Parathyroid adenoma (tissue), 2 donors: Measurements from ENCODE around the gene ZNF503.

Source experiments
- H2AFZ ChIP-seq: fragments of 300-600 bp; sonication (generic); one replicate; pipeline ENCODE4 v1.7.0; 2017; ENCODE audit warnings: antibody characterized with exemption, mild to moderate bottlenecking
- H3K27ac ChIP-seq: fragments of 300-600 bp; sonication (generic); one replicate; pipeline ENCODE4 v1.7.0; 2017
- H3K27me3 ChIP-seq: fragments of 300-600 bp; sonication (generic); one replicate; pipeline ENCODE4 v1.7.0; 2017; ENCODE audit warnings: low read length; ENCODE audit not compliant: control insufficient read depth, insufficient read depth
- H3K36me3 ChIP-seq: fragments of 300-600 bp; sonication (generic); one replicate; pipeline ENCODE4 v1.7.0; 2017; ENCODE audit warnings: low read length; ENCODE audit not compliant: control insufficient read depth, insufficient read depth
- H3K4me1 ChIP-seq: fragments of 300-600 bp; sonication (generic); one replicate; pipeline ENCODE4 v1.7.0; 2017; ENCODE audit warnings: control low read depth
- H3K4me2 ChIP-seq: fragments of 300-600 bp; sonication (generic); one replicate; pipeline ENCODE4 v1.7.0; 2017; ENCODE audit warnings: low read length
- H3K4me3 ChIP-seq: fragments of 300-600 bp; sonication (generic); one replicate; pipeline ENCODE4 v1.7.0; 2017; ENCODE audit warnings: low read depth, low read length
- H3K79me2 ChIP-seq: fragments of 300-600 bp; sonication (generic); one replicate; pipeline ENCODE4 v1.7.0; 2017; ENCODE audit warnings: control low read depth
- H3K9ac ChIP-seq: fragments of 300-600 bp; sonication (generic); one replicate; pipeline ENCODE4 v1.7.0; 2017; ENCODE audit warnings: mild to moderate bottlenecking
- H3K9me3 ChIP-seq: fragments of 300-600 bp; sonication (generic); one replicate; pipeline ENCODE4 v1.7.0; 2017; ENCODE audit warnings: low read length; ENCODE audit not compliant: control insufficient read depth
- TF ChIP-seq, protein P1 (sequence below): fragments of 300-600 bp; sonication (generic); IDR thresholded peaks from one replicate; pipeline ENCODE4 v1.7.0; 2017; ENCODE audit warnings: antibody characterized with exemption, mild to moderate bottlenecking
- donor health status: primary hyperparathyroidism.

The ZNF503 gene

DNA sequence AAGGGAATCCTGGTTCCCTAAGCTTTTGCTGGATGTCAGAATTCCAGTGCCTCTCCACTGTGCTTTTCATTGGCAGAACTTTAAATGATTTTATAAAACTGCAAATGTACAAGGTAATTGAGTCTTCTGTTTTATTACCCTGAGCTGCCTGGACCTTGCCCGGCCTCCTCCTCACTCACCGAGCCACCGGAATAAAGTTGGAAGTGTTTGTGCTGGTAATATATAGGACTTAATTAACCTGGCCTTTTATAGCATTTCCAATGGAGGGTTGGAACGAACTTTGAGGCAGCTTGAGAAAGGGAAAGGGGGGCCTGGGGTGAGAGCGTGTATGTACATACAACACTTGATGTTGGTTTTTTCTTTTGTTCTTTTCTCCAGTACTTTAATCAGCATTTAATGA is 43.4 kb downstream of the ZNF503 start:
- Histone ChIP-seq H3K27ac (no peak overlapping the region), H3K4me2 (no peak overlapping the region), H3K9ac (no peak overlapping the region), H3K79me2 (no peaks in the 10 kb centered on the region), H3K4me1 (no peaks in the 10 kb centered on the region), H3K9me3 (no peaks in the 10 kb centered on the region), H2AFZ (no peak overlapping the region), H3K27me3 (no peaks in the 10 kb centered on the region), H3K36me3 (no peaks in the 10 kb centered on the region), H3K4me3 (no peak overlapping the region)
- TF ChIP-seq, protein P1, sequence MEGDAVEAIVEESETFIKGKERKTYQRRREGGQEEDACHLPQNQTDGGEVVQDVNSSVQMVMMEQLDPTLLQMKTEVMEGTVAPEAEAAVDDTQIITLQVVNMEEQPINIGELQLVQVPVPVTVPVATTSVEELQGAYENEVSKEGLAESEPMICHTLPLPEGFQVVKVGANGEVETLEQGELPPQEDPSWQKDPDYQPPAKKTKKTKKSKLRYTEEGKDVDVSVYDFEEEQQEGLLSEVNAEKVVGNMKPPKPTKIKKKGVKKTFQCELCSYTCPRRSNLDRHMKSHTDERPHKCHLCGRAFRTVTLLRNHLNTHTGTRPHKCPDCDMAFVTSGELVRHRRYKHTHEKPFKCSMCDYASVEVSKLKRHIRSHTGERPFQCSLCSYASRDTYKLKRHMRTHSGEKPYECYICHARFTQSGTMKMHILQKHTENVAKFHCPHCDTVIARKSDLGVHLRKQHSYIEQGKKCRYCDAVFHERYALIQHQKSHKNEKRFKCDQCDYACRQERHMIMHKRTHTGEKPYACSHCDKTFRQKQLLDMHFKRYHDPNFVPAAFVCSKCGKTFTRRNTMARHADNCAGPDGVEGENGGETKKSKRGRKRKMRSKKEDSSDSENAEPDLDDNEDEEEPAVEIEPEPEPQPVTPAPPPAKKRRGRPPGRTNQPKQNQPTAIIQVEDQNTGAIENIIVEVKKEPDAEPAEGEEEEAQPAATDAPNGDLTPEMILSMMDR = no peak

DNA sequence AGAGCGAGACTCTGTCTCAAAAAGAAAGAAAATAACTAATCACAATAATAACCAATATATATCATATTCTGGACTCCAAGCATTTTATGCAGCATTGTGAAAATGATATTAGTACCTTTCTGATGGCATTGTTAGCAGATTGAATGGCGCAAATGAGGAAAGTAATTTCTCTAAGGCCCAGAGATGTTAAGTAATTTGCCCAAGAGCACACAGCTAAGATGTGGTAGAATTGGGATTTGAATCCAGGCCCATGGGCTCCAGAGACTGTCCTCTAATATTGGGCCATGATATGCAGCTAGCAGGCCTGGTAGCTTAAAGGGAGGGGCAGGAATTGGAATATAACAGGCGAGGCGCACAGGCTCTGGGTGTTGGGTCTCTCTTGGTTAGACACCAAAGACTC is 44.1 kb downstream of the ZNF503 start:
- Histone ChIP-seq H3K27ac (no peak overlapping the region), H3K4me3 (no peak overlapping the region), H2AFZ (no peak overlapping the region), H3K79me2 (no peaks in the 10 kb centered on the region), H3K9ac (no peak overlapping the region), H3K4me1 (no peaks in the 10 kb centered on the region), H3K9me3 (no peaks in the 10 kb centered on the region), H3K36me3 (no peaks in the 10 kb centered on the region), H3K27me3 (no peaks in the 10 kb centered on the region), H3K4me2 (no peak overlapping the region)
- TF ChIP-seq, protein P1 = no peak

DNA sequence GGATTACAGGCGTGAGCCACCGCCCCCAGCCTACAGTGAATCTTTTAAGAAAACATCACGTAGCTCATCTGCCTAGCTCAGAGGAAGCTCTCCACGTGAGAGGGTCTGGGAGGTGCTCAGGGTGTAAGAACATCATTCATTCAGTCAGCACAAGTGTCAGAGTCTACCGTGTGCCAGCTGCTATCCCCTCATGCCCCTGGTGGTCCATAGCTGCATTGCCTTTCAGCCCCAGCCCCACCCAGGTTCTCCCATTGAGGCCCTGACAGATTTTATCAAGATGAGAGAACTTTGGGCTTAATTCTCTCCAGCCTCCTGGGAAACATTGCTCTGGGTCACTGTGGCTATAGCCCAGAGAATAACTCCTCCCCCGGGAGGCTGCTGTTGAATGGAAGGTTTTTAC is 45.1 kb downstream of the ZNF503 start:
- H3K27me3 ChIP-seq = no peaks in the 10 kb centered on the region
- no peak overlapping the region for H3K4me3 ChIP-seq
- TF ChIP-seq, protein P1 = no peak
- no peaks in the 10 kb centered on the region for H3K79me2 ChIP-seq
- no peaks in the 10 kb centered on the region for H3K4me1 ChIP-seq
- H3K27ac ChIP-seq = no peak overlapping the region
- no peaks in the 10 kb centered on the region for H3K9me3 ChIP-seq
- H3K9ac ChIP-seq = no peak overlapping the region
- no peak overlapping the region for H2AFZ ChIP-seq
- no peaks in the 10 kb centered on the region for H3K36me3 ChIP-seq
- H3K4me2 ChIP-seq = no peak overlapping the region

DNA sequence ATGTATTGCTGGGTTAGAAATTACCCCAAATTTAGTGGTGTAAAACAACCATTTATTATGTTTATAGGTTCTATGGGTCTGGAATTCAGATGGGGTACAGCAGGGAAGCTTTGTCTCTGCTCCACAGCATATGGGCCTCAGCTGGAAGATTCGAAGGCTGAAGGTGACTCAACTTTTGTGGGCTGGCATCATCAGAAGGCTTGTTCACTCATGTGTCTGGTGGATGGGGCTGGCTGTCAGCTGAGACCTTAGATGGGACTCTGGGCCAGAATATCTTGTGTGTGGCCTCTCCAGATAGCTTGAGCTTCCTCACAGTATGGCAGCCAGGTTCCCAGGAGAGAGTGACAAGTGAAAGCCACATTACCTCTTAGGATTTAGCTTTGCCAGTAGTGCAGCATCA is 45.9 kb downstream of the ZNF503 start:
- TF ChIP-seq, protein P1 = no peak
- H3K4me1 ChIP-seq = no peaks in the 10 kb centered on the region
- no peak overlapping the region for H3K9ac ChIP-seq
- no peaks in the 10 kb centered on the region for H3K27me3 ChIP-seq
- H2AFZ ChIP-seq = no peak overlapping the region
- no peaks in the 10 kb centered on the region for H3K79me2 ChIP-seq
- no peaks in the 10 kb centered on the region for H3K9me3 ChIP-seq
- H3K4me2 ChIP-seq = no peak overlapping the region
- H3K4me3 ChIP-seq = no peak overlapping the region
- no peak overlapping the region for H3K27ac ChIP-seq
- no peaks in the 10 kb centered on the region for H3K36me3 ChIP-seq

DNA sequence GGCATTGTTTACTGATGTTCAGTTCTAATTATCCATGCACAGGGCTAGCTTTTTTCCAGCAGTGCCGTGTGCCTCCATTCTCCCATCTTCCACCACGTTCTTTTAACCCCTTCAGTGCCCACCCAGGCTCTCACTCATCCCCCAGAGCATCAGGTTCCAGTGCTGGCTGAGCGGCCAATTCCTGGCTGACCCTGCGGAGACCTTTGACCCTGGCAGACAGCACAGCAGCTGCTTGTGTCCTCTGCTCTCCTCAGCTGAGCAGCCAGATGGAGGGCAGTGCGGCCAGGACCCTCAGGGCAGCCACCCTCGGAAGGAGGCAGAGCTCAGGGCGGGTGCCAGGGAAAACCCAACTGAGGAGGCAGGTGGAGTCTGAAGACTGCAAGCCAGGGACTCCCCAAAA is 48.4 kb downstream of the ZNF503 start:
- no peaks in the 10 kb centered on the region for H3K36me3 ChIP-seq
- H3K27ac ChIP-seq = no peak overlapping the region
- no peaks in the 10 kb centered on the region for H3K4me1 ChIP-seq
- no peaks in the 10 kb centered on the region for H3K27me3 ChIP-seq
- no peak overlapping the region for H3K4me2 ChIP-seq
- no peaks in the 10 kb centered on the region for H3K9me3 ChIP-seq
- no peaks in the 10 kb centered on the region for H3K79me2 ChIP-seq
- TF ChIP-seq, protein P1 = no peak
- no peak overlapping the region for H2AFZ ChIP-seq
- no peak overlapping the region for H3K4me3 ChIP-seq
- no peak overlapping the region for H3K9ac ChIP-seq
